HG02981 (cell line): ENCODE data around the gene TKT.
"Not testable (repeated sequence)": the region's sequence is repeated elsewhere in the genome, so short reads cannot be mapped to it uniquely, and the experiment has no call there.

Experiments used
- ATAC-seq: cut with Tn5 transposase; IDR thresholded peaks from one replicate; pipeline ENCODE4 v1.9.1; 2021; ENCODE audit warnings: mild to moderate bottlenecking, moderate library complexity; ENCODE audit not compliant: unreplicated experiment

Gene TKT

GRCh38 chr3:53255775-53256703 is at the start of gene TKT:
Gene TKT (minus strand): TSS chr3:53256022. CDS start chr3:53255942, 80 bp downstream.
- peak; percentile 54 for ATAC-seq

GRCh38 chr3:53303957-53304356 is 48.1 kb upstream of the TKT start:
- no peak for ATAC-seq

GRCh38 chr3:53303549-53303948 is 47.7 kb upstream of the TKT start:
- ATAC-seq = no peak

- no peak for ATAC-seq
Measured at GRCh38 chr3:53300826-53301225, 45.0 kb upstream of the TKT start.

- not testable (repeated sequence) for ATAC-seq
Measured at GRCh38 chr3:53299611-53300023, 43.8 kb upstream of the TKT start.

- no peak for ATAC-seq
Measured at GRCh38 chr3:53295410-53295809, 39.6 kb upstream of the TKT start.

GRCh38 chr3:53293867-53294266 is 38.0 kb upstream of the TKT start:
- ATAC-seq = no peak

GRCh38 chr3:53288214-53288613 is 32.4 kb upstream of the TKT start:
- no peak for ATAC-seq

GRCh38 chr3:53287131-53287629 is 31.4 kb upstream of the TKT start:
- ATAC-seq = no peak

GRCh38 chr3:53286727-53287126 is 30.9 kb upstream of the TKT start:
- ATAC-seq = no peak

- ATAC-seq = no peak
Measured at GRCh38 chr3:53282581-53282980, 26.8 kb upstream of the TKT start.

GRCh38 chr3:53278667-53279066 is 22.8 kb upstream of the TKT start:
- ATAC-seq = no peak

- no peak for ATAC-seq
Measured at GRCh38 chr3:53274938-53275605, 19.2 kb upstream of the TKT start.

GRCh38 chr3:53273146-53273670 is 17.4 kb upstream of the TKT start:
- no peak for ATAC-seq

- ATAC-seq = peak; percentile 73
Measured at GRCh38 chr3:53269888-53270880, 14.4 kb upstream of the TKT start.

- not testable (repeated sequence) for ATAC-seq
Measured at GRCh38 chr3:53269193-53269592, 13.4 kb upstream of the TKT start.

GRCh38 chr3:53267766-53268165 is 11.9 kb upstream of the TKT start:
- no peak for ATAC-seq

- no peak for ATAC-seq
Measured at GRCh38 chr3:53264718-53265117, 8.9 kb upstream of the TKT start.

GRCh38 chr3:53263907-53264306 is 8.1 kb upstream of the TKT start:
- no peak for ATAC-seq

- ATAC-seq = no peak
Measured at GRCh38 chr3:53261712-53262111, 5.9 kb upstream of the TKT start.
